ENCODE data around the gene CPED1.

GRCh38 chr7:121196286-121196685 is 207.8 kb downstream of the CPED1 start:
- no peak for TF ChIP-seq CSDC2 (CRISPR knock-in tag; IDR thresholded peaks at IDR 0.05)
- no peak for TF ChIP-seq ESRRG (CRISPR knock-in tag; IDR thresholded peaks at IDR 0.05)
- TF ChIP-seq ZFP30 (CRISPR knock-in tag; IDR thresholded peaks at IDR 0.05) = no peak
- TF ChIP-seq RARB (CRISPR knock-in tag; IDR thresholded peaks at IDR 0.05) = no peak
- no peak for TF ChIP-seq ZNF70 (CRISPR knock-in tag; IDR thresholded peaks at IDR 0.05)
- TF ChIP-seq, protein P1, sequence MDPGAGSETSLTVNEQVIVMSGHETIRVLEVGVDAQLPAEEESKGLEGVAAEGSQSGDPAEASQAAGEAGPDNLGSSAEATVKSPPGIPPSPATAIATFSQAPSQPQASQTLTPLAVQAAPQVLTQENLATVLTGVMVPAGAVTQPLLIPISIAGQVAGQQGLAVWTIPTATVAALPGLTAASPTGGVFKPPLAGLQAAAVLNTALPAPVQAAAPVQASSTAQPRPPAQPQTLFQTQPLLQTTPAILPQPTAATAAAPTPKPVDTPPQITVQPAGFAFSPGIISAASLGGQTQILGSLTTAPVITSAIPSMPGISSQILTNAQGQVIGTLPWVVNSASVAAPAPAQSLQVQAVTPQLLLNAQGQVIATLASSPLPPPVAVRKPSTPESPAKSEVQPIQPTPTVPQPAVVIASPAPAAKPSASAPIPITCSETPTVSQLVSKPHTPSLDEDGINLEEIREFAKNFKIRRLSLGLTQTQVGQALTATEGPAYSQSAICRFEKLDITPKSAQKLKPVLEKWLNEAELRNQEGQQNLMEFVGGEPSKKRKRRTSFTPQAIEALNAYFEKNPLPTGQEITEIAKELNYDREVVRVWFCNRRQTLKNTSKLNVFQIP (CRISPR knock-in tag; IDR thresholded peaks at IDR 0.05; ENCODE audit: borderline replicate concordance, low read depth) = no peak
- TF ChIP-seq, protein P2, sequence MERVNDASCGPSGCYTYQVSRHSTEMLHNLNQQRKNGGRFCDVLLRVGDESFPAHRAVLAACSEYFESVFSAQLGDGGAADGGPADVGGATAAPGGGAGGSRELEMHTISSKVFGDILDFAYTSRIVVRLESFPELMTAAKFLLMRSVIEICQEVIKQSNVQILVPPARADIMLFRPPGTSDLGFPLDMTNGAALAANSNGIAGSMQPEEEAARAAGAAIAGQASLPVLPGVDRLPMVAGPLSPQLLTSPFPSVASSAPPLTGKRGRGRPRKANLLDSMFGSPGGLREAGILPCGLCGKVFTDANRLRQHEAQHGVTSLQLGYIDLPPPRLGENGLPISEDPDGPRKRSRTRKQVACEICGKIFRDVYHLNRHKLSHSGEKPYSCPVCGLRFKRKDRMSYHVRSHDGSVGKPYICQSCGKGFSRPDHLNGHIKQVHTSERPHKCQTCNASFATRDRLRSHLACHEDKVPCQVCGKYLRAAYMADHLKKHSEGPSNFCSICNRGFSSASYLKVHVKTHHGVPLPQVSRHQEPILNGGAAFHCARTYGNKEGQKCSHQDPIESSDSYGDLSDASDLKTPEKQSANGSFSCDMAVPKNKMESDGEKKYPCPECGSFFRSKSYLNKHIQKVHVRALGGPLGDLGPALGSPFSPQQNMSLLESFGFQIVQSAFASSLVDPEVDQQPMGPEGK (CRISPR knock-in tag; IDR thresholded peaks at IDR 0.05; ENCODE audit: borderline replicate concordance) = no peak
- TF ChIP-seq PPARA (CRISPR knock-in tag; IDR thresholded peaks at IDR 0.05; ENCODE audit: borderline replicate concordance) = no peak
- no peak for TF ChIP-seq CREB5 (CRISPR knock-in tag; IDR thresholded peaks at IDR 0.05; ENCODE audit: low read depth)
- TF ChIP-seq TSHZ2 (CRISPR knock-in tag; IDR thresholded peaks at IDR 0.05) = no peak

Data from SK-N-SH treated with all-trans-retinoic acid at 6 μM for 48 hours (cell line).